Astrocyte of the spinal cord (primary cell): Measurements from ENCODE around the gene DPYSL3.
A peak's percentile ranks its signal among the peaks of the same experiment; 100 is the strongest.

Experiments
- DNase-seq: peaks from one replicate; pipeline ENCODE4 v3.0.0; 2011; ENCODE audit warnings: low read depth, low spot score
- H3K4me3 ChIP-seq: 2 replicates; pipeline ENCODE4 v1.5.1; 2011; ENCODE audit warnings: low read depth, mild to moderate bottlenecking, low read length, moderate library complexity
- CTCF ChIP-seq: IDR thresholded peaks from 2 replicates; pipeline ENCODE4 v1.5.1; 2012; ENCODE audit warnings: low read depth, mild to moderate bottlenecking, low read length, inconsistent platforms
- in situ Hi-C: cut with HindIII; loops from 2 replicates; pipeline ENCODE4 v1.10.0; 2017; ENCODE audit warnings: low sequenced_read_pairs

The DPYSL3 gene

GRCh38 chr5:147396070-147396823 lies 113.6 kb downstream of the DPYSL3 start:
- no peak for DNase-seq
- TF ChIP-seq CTCF = no peak
- in situ Hi-C loops = no loop called here
- no peak overlapping the region for H3K4me3 ChIP-seq

GRCh38 chr5:147393874-147394672 lies 115.8 kb downstream of the DPYSL3 start:
- TF ChIP-seq CTCF = peak; percentile 49
- in situ Hi-C loops = no loop called here
- no peak overlapping the region for H3K4me3 ChIP-seq
- no peak for DNase-seq

GRCh38 chr5:147391781-147392180 lies 118.1 kb downstream of the DPYSL3 start:
- H3K4me3 ChIP-seq = no peak overlapping the region
- in situ Hi-C loops = no loop called here
- peak; percentile 67 for TF ChIP-seq CTCF
- peak; percentile 79 for DNase-seq

GRCh38 chr5:147390654-147391225 lies 119.1 kb downstream of the DPYSL3 start:
- TF ChIP-seq CTCF = no peak
- H3K4me3 ChIP-seq = no peak overlapping the region
- no peak for DNase-seq
- in situ Hi-C loops = no loop called here

GRCh38 chr5:147388184-147389108 lies 121.4 kb downstream of the DPYSL3 start:
- in situ Hi-C loops = no loop called here
- no peak for DNase-seq
- no peak for TF ChIP-seq CTCF
- no peak overlapping the region for H3K4me3 ChIP-seq

- TF ChIP-seq CTCF = no peak
- in situ Hi-C loops = no loop called here
- no peak for DNase-seq
- no peak overlapping the region for H3K4me3 ChIP-seq
Observed at GRCh38 chr5:147387109-147387508, 122.8 kb downstream of the DPYSL3 start.
